NB4 (cell line): ENCODE results near the gene NFASC.

Source experiments
- CTCF ChIP-seq: IDR thresholded peaks from one replicate; pipeline ENCODE4 v1.5.1; 2012; ENCODE audit warnings: low read depth, low read length
- MYC ChIP-seq: IDR thresholded peaks from 2 replicates; pipeline ENCODE4 v1.6.1; 2011; ENCODE audit warnings: low read depth, low read length

GRCh38 chr1:204852854-204853253, 17.8 kb upstream of the NFASC start:
- no peak for TF ChIP-seq CTCF
- no peak for TF ChIP-seq MYC
